CD4-positive, alpha-beta T cell treated with Interleukin-6 at 100 ng/mL for 8 hours (primary cell): ENCODE data around the gene CCDC97.
A peak's percentile ranks its signal among the peaks of the same experiment; 100 is the strongest.
"Not testable (repeated sequence)": the region's sequence is repeated elsewhere in the genome, so short reads cannot be mapped to it uniquely, and the experiment has no call there.

Experiments
- DNase-seq: peaks from one replicate; pipeline ENCODE4 v3.0.0-alpha.2; 2020; ENCODE audit warnings: mixed read lengths, low spot score

The CCDC97 gene

GRCh38 chr19:41310033-41310831, at the start of gene CCDC97:
TSS of gene CCDC97 (plus strand) at chr19:41310172. CDS start at chr19:41310311, 139 bp downstream.
- peak; percentile 88 for DNase-seq

- no peak for DNase-seq
These were observed 48.3 kb upstream of the CCDC97 start for GRCh38 chr19:41261474-41262190.

GRCh38 chr19:41263042-41263849, 46.7 kb upstream of the CCDC97 start:
- DNase-seq, result peak; percentile 76

GRCh38 chr19:41263850-41264580, 46.0 kb upstream of the CCDC97 start, which contains the start of gene HNRNPUL1:
TSS of gene HNRNPUL1 (plus strand) at chr19:41264372. CDS start at chr19:41264504, 132 bp downstream.
- peak; percentile 99 for DNase-seq

GRCh38 chr19:41264581-41265394, 45.2 kb upstream of the CCDC97 start:
- peak; percentile 32 for DNase-seq

- no peak for DNase-seq
These were observed 44.4 kb upstream of the CCDC97 start for GRCh38 chr19:41265395-41266153.

- DNase-seq, result no peak
These were observed 40.9 kb upstream of the CCDC97 start for GRCh38 chr19:41269055-41269454.

GRCh38 chr19:41269571-41269970, 40.4 kb upstream of the CCDC97 start:
- DNase-seq, result no peak

GRCh38 chr19:41273076-41273475, 36.9 kb upstream of the CCDC97 start:
- no peak for DNase-seq

GRCh38 chr19:41274802-41275201, 35.2 kb upstream of the CCDC97 start:
- no peak for DNase-seq

GRCh38 chr19:41276231-41276630, 33.7 kb upstream of the CCDC97 start:
- no peak for DNase-seq

GRCh38 chr19:41278478-41278877, 31.5 kb upstream of the CCDC97 start:
- no peak for DNase-seq

GRCh38 chr19:41288673-41289530, 21.1 kb upstream of the CCDC97 start:
- no peak for DNase-seq

- not testable (repeated sequence) for DNase-seq
These were observed 20.2 kb upstream of the CCDC97 start for GRCh38 chr19:41289814-41290213.

- DNase-seq, result no peak
These were observed 15.6 kb upstream of the CCDC97 start for GRCh38 chr19:41294393-41294792.

- DNase-seq, result no peak
These were observed 14.5 kb upstream of the CCDC97 start for GRCh38 chr19:41295499-41295898.

GRCh38 chr19:41296433-41296871, 13.5 kb upstream of the CCDC97 start:
- no peak for DNase-seq

- no peak for DNase-seq
These were observed 12.2 kb upstream of the CCDC97 start for GRCh38 chr19:41297628-41298347.
